GM19025 (cell line): ENCODE measurements around the gene AKR1A1.
A peak's percentile ranks its signal among the peaks of the same experiment; 100 is the strongest.
"Not testable (repeated sequence)": the region's sequence is repeated elsewhere in the genome, so short reads cannot be mapped to it uniquely, and the experiment has no call there.

Experiments
- ATAC-seq: cut with Tn5 transposase; IDR thresholded peaks from one replicate; pipeline ENCODE4 v1.9.1; 2021; ENCODE audit warnings: mild to moderate bottlenecking, low read depth, moderate library complexity; ENCODE audit not compliant: unreplicated experiment

The AKR1A1 gene

DNA sequence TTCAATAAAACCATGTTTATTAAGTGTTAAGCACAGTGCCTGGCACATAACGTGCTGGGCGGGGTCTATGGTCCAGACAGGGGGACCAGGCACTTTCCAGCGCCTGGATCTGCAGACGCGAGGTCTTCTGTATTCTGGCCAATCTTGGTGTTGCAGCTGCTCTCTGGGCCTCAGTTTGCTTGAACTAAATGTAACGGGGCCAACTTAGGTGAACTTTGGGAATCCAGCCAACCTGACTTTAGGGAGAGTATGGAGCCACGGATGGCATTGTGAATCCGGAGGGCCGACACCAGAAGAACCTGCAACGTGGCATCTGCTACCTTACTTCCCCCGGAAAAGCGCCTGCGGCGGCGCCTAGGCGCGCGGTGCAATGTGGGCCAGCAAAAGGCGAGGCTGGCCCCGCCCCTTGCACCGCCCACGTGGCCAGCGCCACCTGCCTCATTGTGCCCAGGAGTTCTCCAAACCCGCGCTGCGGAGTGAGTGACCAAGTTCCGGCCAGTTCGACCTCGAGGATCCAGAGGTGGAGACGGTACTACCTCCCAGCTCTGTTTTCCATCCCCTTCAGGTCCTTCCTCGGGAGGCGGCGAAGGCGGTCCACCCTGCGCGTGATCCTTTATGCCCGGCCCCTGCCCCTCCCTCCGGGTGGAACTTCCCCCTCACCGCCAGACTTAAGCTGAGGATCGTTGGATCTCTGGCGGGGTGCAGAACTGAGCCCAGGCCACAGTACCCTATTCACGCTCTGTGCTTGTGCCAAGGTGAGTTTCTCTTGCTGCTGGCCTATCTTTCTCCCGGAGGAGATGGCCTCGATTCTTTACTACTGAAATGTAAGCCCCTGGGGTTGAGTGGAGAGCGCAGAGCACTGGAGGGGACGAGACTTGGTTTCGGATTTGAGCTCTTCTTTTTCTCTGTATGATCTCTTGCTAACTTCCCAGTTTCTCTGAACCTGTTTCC lies at the start of gene AKR1A1:
Gene AKR1A1, plus strand, starts transcription at position 426 of the 951 bp plus-strand sequence. CDS start 10,969 bp downstream, outside the sequence.
- ATAC-seq, result peak; percentile 90

DNA sequence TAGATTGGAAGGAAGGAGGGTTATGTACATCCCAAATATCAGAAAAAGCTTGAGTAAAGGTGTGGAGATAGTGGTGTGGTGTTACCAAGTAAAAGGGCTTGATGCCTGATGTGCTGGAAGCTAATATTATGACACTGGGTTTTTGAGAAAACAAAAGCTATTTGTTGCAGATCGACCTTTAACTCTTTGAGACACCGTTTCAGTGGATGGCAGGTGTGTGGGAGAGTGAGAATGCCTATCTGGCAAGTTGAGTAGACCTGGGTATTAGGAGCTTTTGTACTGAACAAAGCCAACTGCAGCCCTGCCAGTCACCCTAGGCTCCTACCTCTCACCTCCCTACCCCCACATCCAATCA lies 49.1 kb upstream of the AKR1A1 start:
- no peak for ATAC-seq

DNA sequence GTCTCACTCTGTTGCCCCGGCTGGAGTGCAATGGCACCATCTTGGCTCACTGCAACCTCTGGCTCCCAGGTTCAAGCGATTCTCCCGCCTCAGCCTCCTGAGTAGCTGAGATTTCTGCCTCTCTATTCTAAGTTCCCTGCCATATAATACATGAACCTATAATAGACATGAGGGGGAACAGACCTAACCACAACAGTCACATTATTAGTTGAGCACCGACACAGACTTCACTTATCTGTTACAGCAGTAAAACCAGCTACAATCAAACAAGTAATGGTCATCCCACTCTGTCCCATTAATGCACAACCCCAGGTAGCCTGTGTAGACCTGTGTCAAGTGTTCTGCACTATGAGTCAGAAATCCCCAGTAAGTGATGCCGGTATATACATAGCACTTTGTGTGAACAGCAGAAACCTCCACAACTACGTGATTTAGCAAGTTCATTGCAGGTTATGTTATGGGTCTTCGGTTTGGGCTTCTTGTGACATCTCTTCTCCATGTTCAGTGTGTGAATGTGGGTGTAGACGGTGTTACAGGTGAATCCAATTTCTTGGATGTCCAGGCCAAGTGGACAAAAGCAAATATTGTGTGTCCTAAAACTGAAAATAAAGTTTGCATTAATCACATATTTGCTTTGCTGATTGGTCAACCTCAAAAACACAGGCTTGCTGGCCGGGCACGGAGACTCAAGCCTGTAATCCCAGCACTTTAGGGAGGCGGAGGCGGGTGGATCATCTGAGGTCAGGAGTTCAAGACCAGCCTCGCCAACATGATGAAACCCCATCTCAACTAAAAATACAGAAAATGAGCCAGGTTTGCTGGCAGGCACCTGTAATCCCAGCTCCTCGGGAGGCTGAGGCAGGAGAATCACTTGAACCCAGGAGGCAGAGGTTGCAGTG lies 46.9 kb upstream of the AKR1A1 start:
- no peak for ATAC-seq

DNA sequence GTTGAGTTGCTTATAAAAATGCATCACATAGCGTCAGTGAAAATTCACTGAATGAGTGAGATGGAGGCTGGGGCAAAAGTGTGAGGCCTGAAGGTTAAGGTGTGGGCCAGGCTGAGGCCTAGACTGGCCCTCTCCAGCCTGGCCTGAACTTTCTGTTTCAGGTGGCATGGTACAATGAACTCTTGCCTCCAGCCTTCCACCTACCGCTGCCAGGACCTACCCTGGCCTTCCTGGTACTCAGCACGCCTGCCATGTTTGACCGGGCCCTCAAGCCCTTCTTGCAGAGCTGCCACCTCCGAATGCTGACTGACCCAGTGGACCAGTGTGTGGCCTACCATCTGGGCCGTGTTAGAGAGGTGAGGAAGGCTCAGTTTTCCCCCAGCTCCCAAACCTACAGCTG lies 43.4 kb upstream of the AKR1A1 start:
- no peak for ATAC-seq

DNA sequence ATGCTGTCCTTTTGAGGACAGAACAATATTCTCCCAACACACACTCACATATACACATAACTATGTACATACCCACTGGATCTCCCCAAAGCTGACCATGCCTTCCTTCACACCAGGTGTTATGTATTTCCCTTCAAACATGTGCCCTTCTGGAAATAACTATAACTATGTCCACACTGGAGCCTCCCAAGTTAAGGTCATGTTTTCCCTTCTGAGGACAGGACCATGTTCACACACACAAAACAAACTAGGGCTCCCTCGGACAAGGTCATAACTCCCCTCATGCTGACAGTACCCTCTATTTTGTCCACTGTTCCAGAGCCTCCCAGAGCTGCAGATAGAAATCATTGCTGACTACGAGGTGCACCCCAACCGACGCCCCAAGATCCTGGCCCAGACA lies 42.7 kb upstream of the AKR1A1 start:
- no peak for ATAC-seq

DNA sequence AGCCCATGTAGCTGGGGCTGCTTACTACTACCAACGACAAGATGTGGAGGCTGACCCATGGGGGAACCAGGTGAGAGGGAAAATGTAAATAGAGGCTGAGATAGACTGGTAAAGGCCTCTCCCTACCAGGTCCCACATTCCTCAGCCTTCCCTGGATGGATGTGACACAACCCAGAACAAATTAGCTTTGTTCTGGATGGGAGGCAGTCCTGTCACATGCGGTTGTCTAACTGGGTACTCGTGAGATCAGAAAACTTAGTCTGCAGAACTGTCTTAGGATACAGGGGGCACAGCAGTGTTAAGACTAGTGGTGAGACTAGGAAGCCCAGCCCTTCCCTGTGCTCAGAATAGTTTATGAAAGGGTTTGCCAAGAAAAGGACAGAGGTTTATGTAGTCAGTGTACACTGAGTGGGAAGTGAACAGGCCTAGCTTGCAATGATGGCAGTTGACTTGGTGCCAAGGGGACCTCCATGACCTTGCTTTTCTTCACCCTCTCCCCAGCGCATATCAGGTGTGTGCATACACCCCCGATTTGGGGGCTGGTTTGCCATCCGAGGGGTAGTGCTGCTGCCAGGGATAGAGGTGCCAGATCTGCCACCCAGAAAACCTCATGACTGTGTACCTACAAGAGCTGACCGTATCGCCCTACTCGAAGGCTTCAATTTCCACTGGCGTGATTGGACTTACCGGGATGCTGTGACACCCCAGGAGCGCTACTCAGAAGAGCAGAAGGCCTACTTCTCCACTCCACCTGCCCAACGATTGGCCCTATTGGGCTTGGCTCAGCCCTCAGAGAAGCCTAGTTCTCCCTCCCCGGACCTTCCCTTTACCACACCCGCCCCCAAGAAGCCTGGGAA lies 42.1 kb upstream of the AKR1A1 start:
- ATAC-seq, result no peak

DNA sequence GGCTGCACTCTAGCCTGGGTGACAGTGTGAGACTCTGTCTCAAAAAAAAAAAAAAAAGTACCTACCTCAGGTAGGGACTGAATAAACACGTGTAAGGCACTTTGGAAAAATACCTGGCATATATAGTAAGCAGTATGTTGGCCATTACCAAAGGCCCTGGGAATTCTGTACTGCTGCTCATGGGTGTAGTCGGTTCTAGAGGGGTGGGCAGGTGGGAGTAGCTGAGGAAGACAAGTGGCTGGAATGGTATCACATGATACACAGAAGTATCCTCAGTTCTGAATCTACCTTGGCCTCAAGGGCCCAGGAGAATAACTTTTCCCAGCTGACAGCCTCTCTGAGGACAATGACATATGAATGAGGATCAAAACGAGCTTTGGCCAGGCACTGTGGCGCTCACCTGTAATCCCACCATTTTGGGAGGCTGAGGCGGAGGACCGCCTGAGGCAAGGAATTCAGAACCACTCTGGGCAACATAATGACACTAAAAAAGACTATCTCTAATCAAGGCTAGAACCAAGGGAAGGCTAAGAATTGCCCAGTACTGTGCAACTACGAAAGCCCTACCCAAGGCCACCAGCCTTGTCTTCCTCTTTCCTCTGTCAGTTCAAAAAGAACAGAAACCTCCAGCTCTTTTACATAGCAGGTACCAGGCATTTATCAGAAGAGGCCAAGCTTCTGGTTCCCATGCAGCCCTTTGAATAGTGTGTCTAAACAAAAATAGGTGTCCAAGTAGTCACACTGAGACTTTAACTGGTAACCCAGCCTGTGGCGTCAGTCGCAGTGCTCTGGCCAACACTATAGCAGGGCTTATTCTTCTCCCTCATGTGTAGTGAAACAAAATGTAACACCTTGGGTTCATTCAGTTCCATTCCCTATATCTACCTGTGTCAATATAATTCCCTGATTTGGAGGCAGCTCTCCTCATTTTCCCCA lies 40.3 kb upstream of the AKR1A1 start:
- ATAC-seq, result no peak

DNA sequence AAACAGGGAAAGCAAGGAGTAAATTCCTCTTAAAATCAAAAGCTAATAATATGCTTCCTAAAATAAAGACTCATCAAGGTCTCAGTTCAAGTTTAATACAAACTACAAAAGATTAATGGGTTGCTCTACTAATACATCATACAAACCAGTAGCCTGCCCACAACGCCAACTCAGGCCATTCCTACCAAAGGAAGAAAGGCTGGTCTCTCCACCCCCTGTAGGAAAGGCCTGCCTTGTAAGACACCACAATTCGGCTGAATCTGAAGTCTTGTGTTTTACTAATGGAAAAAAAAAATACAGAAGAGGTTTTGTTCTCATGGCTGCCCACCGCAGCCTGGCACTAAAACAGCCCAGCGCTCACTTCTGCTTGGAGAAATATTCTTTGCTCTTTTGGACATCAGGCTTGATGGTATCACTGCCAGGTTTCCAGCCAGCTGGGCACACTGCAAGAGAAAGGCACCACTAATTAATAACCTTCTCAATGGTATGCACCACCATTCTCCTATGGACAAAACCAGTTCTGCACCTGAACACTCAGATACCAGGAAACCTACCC lies 39.6 kb upstream of the AKR1A1 start:
- no peak for ATAC-seq

DNA sequence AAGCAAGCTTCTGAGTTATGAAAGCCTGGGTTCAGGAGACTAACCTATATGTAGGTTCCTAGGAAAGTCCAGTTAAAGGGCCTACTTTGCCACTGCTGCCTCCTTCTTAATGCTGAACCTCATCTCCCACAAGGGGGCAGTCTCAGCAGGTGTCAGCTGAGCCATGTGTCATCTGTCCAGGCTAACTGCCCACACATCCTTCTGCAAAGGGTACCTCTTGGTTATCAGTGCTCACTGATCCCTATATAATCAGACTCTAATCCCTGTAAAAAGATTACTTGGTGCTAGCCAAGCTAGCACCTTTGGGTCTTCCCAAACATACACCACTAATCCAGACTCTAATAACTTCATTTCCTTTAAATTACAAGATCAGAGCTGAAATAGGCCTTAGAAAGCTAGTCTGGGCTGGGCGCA lies 38.0 kb upstream of the AKR1A1 start:
- no peak for ATAC-seq

DNA sequence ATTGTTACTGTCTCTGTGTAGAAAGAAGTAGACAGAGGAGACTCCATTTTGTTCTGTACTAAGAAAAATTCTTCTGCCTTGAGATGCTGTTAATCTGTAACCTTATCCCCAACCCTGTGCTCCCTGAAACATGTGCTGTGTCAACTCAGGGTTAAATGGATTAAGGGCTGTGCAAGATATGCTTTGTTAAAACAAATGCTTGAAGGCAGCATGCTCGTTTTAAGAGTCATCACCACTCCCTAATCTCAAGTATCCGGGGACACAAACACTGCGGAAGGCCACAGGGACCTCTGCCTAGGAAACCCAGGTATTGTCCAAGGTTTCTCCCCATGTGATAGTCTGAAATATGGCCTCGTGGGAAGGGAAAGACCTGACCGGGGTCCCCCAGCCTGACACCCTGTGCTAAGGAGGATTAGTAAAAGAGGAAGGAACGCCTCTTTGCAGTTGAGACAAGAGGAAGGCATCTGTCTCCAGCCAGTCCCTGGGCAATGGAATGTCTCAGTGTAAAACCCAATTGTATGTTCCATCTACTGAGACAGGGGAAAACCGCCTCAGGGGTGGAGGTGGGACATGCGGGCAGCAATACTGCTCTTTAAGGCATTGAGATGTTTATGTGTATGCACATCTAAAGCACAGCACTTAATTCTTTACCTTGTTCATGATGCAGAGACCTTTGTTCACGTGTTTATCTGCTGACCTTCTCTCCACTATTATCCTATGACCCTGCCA lies 36.9 kb upstream of the AKR1A1 start:
- not testable (repeated sequence) for ATAC-seq

DNA sequence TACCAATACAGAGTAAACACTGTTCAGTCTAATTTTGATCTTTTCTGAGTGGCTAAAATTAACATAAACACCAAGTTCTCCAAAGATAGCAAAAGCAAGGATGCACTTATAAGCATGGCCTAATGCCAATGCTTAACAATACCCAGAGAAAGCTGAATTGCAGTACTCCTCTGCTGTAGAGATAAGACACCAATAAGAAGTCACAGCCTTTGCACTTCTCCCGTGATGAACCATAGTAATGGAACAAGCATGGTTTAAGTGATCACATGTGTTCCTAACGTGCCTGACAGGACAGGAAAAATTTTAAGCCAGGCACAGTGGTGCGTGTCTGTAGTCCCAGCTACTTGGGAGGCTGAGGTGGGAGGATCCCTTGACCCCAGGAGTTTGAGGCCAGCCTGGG lies 34.6 kb upstream of the AKR1A1 start:
- no peak for ATAC-seq

DNA sequence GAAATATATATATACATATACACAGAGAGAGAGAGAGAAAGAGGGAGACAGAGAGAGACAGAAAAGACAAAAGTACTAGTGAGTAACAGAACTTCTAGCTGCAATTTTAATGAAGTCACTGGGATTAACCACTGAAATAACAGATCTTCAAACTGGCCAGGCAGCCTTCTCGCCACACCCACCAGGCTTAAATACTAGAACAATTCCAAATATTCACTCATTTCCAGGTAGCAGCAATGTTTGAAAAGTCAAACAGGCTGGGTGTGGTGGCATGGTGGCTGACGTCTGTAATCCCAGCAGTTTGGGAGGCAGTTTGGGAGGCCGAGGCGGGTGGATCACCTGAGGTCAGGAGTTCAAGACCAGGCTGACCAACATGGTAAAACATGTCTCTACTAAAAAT lies 34.2 kb upstream of the AKR1A1 start:
- ATAC-seq, result no peak

DNA sequence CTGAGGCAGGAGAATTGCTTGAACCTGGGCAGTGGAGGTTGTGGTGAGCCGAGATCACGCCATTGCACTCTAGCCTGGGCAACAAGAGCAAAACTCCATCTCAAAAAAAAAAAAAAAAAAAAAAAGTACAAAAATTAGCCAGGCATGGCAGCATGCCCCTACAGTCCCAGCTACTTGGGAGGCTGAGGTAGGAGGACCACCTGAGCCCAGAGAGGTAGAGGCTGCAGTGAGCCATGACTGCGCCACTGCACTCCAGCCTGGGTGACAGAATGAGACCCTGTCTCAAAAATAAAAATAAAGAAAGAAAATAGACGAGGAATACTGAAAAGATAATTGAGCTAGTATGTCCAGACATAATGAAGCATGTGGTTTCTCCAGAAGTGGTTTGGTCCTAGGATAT lies 32.3 kb upstream of the AKR1A1 start:
- ATAC-seq, result not testable (repeated sequence)

DNA sequence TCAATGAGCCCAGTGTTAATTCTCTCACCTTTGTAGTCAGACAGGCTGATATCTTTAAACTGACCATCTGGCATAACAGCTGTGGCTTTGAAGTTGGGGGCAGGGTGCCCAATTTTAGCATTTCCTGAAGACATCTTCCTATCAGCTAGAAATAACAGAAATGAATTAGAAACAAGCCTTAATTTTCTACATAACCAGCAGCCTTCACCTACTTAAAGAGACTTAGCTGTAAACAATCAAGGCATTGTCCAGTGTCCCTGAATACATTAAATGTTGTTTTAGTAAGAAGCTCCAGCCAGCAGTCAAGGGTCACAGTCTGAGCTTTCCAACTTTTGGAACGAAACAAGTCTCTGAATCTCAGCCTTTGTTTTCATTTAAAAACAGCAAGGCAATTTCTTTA lies 31.7 kb upstream of the AKR1A1 start:
- no peak for ATAC-seq

DNA sequence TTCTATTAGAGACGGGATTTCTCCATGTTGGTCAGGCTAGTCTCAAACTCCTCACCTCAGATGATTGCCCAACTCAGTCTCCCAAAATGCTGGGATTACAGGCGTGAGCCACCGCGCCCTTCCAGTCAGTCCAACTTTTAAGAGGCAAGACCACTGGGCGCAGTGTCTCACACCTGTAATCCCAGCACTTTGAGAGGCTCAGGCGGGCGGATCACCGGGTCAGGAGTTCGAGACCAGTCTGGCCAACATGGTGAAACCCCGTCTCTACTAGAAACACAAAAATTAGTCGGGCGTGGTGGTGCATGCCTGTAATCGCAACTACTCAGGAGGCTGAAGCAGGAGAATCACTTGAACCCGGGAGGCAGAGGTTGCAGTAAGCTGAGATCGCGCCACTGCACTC lies 30.9 kb upstream of the AKR1A1 start:
- ATAC-seq, result not testable (repeated sequence)

DNA sequence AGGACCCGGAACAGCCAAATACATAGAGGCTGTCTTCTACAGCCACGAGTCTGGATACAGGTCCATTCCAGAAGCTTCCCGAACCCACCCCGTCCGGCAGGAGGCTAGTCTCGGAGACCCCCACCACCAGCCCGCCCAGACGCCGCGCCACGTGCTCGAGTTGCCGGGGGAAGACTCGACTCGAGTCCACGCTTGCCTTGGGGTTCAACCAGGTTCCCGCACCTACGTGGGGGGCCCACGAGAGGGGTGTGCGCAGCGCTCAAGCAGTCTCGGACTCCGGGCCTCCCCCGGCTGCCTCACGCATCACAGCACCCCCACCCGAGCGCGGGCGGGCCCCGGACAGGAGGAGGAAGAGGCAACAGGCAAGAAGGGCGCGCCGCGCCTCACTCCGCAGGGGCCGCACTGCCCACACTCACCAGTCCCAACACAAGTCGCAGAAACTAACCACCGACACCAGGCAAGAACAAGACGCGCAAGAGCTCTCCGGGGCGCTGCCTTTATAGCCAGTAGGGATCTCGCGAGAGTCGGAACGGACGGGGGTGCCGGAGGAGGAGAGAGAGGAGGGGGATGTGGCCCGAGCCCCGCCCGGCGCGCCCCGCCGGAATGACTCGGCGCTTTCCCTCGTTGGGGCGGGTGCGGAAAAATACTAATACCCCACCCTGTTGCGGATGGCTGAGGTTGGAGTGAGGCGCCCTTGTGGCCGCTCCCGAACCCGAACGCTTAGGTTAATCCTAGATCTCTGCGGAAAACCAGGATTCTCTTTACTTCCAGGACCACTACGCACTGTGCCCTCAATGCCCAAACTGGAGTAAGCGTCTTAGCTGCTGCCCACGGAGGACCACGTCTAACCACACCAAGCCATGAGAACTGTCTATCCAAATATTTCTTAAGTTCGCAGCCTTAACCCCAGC lies 29.0 kb upstream of the AKR1A1 start, which contains the start of gene PRDX1:
Gene PRDX1, minus strand, starts transcription at position 472 of the 911 bp plus-strand sequence. CDS start 2,841 bp downstream, outside the sequence.
- ATAC-seq, result peak; percentile 74
